GM23338 (cell line): ENCODE results near the gene C19orf25. TPM values are rescaled to one million over a fixed set of nuclear protein-coding genes. Genes with fewer than 3 reads are reported as not detected.
"Not testable (repeated sequence)": the region's sequence is repeated elsewhere in the genome, so short reads cannot be mapped to it uniquely, and the experiment has no call there.

ENCODE experiments used
- ATAC-seq: fragments of 200-7000 bp; cut with Tn5 transposase; 3 replicates; pipeline ENCODE4 v1.9.1; 2020
- DNase-seq: peaks from one replicate; pipeline ENCODE4 v3.0.0-alpha.2; 2015; ENCODE audit warnings: low spot score
- H2AFZ ChIP-seq: fragments of 200-600 bp; sonication (generic); 2 replicates; pipeline ENCODE4 v1.8.0; 2016; ENCODE audit warnings: antibody characterized with exemption, mild to moderate bottlenecking, moderate library complexity
- H3F3A ChIP-seq: fragments of 200-600 bp; sonication (generic); replicated peaks from 2 replicates; pipeline ENCODE4 v1.8.0; 2017; ENCODE audit warnings: antibody characterized with exemption, mixed run types, low read depth
- H3K27ac ChIP-seq: fragments of 200-600 bp; sonication (generic); 2 replicates; pipeline ENCODE4 v1.6.1; 2016; ENCODE audit warnings: low read depth
- H3K27me3 ChIP-seq: fragments of 200-600 bp; sonication (generic); 2 replicates; pipeline ENCODE4 v1.8.0; 2016; ENCODE audit warnings: mild to moderate bottlenecking, mixed run types, moderate library complexity; ENCODE audit not compliant: insufficient read depth
- H3K36me3 ChIP-seq: fragments of 200-600 bp; sonication (generic); 2 replicates; pipeline ENCODE4 v1.8.0; 2016; ENCODE audit warnings: mild to moderate bottlenecking; ENCODE audit not compliant: insufficient read depth
- H3K4me1 ChIP-seq: fragments of 200-600 bp; sonication (generic); 2 replicates; pipeline ENCODE4 v1.8.0; 2016; ENCODE audit warnings: mild to moderate bottlenecking, moderate library complexity; ENCODE audit not compliant: insufficient read depth
- H3K4me2 ChIP-seq: fragments of 200-600 bp; sonication (generic); 2 replicates; pipeline ENCODE4 v1.7.1; 2017; ENCODE audit warnings: mixed run types
- H3K4me3 ChIP-seq: fragments of 200-600 bp; sonication (generic); 2 replicates; pipeline ENCODE4 v1.6.1; 2016; ENCODE audit warnings: mixed run types
- H3K79me2 ChIP-seq: fragments of 200-600 bp; sonication (generic); replicated peaks from 2 replicates; pipeline ENCODE4 v1.8.0; 2017; ENCODE audit warnings: mild to moderate bottlenecking; ENCODE audit not compliant: insufficient read depth
- H3K9me2 ChIP-seq: fragments of 200-600 bp; sonication (generic); 2 replicates; pipeline ENCODE4 v1.8.0; 2017; ENCODE audit not compliant: insufficient read depth
- H4K20me1 ChIP-seq: fragments of 200-600 bp; sonication (generic); replicated peaks from 2 replicates; pipeline ENCODE4 v1.8.0; 2017; ENCODE audit warnings: mild to moderate bottlenecking; ENCODE audit not compliant: insufficient read depth
- H3K27ac Mint-ChIP-seq: 2 replicates; pipeline ENCODE4 v1.8.0; 2020; ENCODE audit warnings: inconsistent platforms, mild to moderate bottlenecking, moderate library complexity, mixed read lengths
- H3K27me3 Mint-ChIP-seq: 3 replicates; pipeline ENCODE4 v1.8.0; 2022; ENCODE audit warnings: low read depth, mild to moderate bottlenecking, moderate library complexity, mixed read lengths, inconsistent platforms; ENCODE audit not compliant: insufficient read depth, poor library complexity
- H3K36me3 Mint-ChIP-seq: 3 replicates; pipeline ENCODE4 v1.8.0; 2021; ENCODE audit warnings: low read depth, mild to moderate bottlenecking, inconsistent platforms, moderate library complexity, mixed read lengths
- H3K4me1 Mint-ChIP-seq: 3 replicates; pipeline ENCODE4 v1.8.0; 2020; ENCODE audit warnings: mild to moderate bottlenecking, inconsistent platforms, mixed read lengths
- H3K4me3 Mint-ChIP-seq: 3 replicates; pipeline ENCODE4 v1.8.0; 2021; ENCODE audit warnings: moderate library complexity, mild to moderate bottlenecking, inconsistent platforms, mixed read lengths
- H3K9me3 Mint-ChIP-seq: 3 replicates; pipeline ENCODE4 v1.8.0; 2020; ENCODE audit warnings: moderate library complexity, mild to moderate bottlenecking, inconsistent platforms, mixed read lengths
- CREB1 ChIP-seq: fragments of 250-450 bp; sonication (Bioruptor Pico); IDR thresholded peaks from 2 replicates; pipeline ENCODE4 v1.5.0; 2020; ENCODE audit warnings: low read depth, mild to moderate bottlenecking, moderate library complexity
- ETS1 ChIP-seq: IDR thresholded peaks from 2 replicates; pipeline ENCODE4 v1.6.1; 2016; ENCODE audit warnings: antibody characterized with exemption
- EZH2phosphoT487 ChIP-seq: fragments of 200-600 bp; sonication (generic); IDR thresholded peaks from one replicate; pipeline ENCODE4 v1.8.1; 2018; ENCODE audit warnings: antibody characterized with exemption; ENCODE audit not compliant: unreplicated experiment
- JUNB ChIP-seq: IDR thresholded peaks from one replicate; pipeline ENCODE4 v1.6.1; 2016; ENCODE audit warnings: antibody characterized with exemption; ENCODE audit not compliant: unreplicated experiment
- POLR2AphosphoS5 ChIP-seq: IDR thresholded peaks from 2 replicates; pipeline ENCODE4 v1.6.1; 2016; ENCODE audit warnings: antibody characterized with exemption, low read depth
- STAT1 ChIP-seq: IDR thresholded peaks from one replicate; pipeline ENCODE4 v1.6.1; 2016; ENCODE audit warnings: antibody characterized with exemption; ENCODE audit not compliant: unreplicated experiment
- ZNF114 ChIP-seq: fragments of 250-450 bp; sonication (Bioruptor Pico); IDR thresholded peaks from 2 replicates; pipeline ENCODE4 v1.5.0; 2020; ENCODE audit warnings: mild to moderate bottlenecking, moderate library complexity
- ZNF331 ChIP-seq: fragments of 250-450 bp; sonication (Bioruptor Pico); IDR thresholded peaks from 2 replicates; pipeline ENCODE4 v1.5.0; 2020; ENCODE audit warnings: low read depth, mild to moderate bottlenecking, moderate library complexity
- polyA plus RNA-seq: library from polyadenylated mRNA; unstranded; fragments of >200 nt; fragmentation: Nextera tagmentation; extraction: Ambion mirVana; gene quantifications from 2 replicates; pipeline ENCODE4 v1.2.1, GENCODE V29; 2016
- total RNA-seq: library from RNA; depleted of rRNA; stranded (reverse); fragments of >200 nt; shearing (Covaris generic); gene quantifications from 2 replicates; pipeline ENCODE4 v1.2.3, GENCODE V29; 2014

Gene C19orf25
- total and polyA plus RNA-seq, 2 experiments from 2014 or later = 43.5 to 61.1 TPM

- TF ChIP-seq EZH2phosphoT487 (no peak), ETS1 (no peak), POLR2AphosphoS5 (no peak), STAT1 (no peak), JUNB (no peak), CREB1 (no peak)
Measured at GRCh38 chr19:1441022-1441426, 38.0 kb downstream of the C19orf25 start (continued).

GRCh38 chr19:1440418-1440801, 38.6 kb downstream of the C19orf25 start:
- no peaks in the 10 kb centered on the region; the same call in 2 of the 3 replicates for H3K9me3 Mint-ChIP-seq
- H3K36me3 ChIP-seq = peaks cover 24% of the 10 kb centered on the region
- H3K4me2 ChIP-seq = no peak overlapping the region
- TF ChIP-seq POLR2AphosphoS5 (no peak), ZNF331 (no peak), ZNF114 (CRISPR knock-in tag) (no peak), ETS1 (no peak)
- H3K9me2 ChIP-seq = no peaks in the 10 kb centered on the region
- peaks cover 16% of the 10 kb centered on the region; the same call in 1 of the 2 replicates for H3K4me1 ChIP-seq
- no peak overlapping the region for H2AFZ ChIP-seq
- DNase-seq (no peak), ATAC-seq (no peak)
- H3K27me3 Mint-ChIP-seq = peaks cover 44% of the 10 kb centered on the region
- H3K79me2 ChIP-seq = peaks cover 24% of the 10 kb centered on the region
- H3K4me3 ChIP-seq = 0 out of 2 replicates have a peak overlapping the region, but pooled peaks have one; percentile 97
- H4K20me1 ChIP-seq = peaks cover 33% of the 10 kb centered on the region
- H3K27me3 ChIP-seq = no peaks in the 10 kb centered on the region
- peak overlapping the region; percentile 59; the same call in 1 of the 2 replicates for H3K27ac Mint-ChIP-seq
- H3K27ac ChIP-seq = peak overlapping the region; percentile 72
- H3K4me3 Mint-ChIP-seq = peak overlapping the region; percentile 97
- peaks cover 50% of the 10 kb centered on the region for H3K36me3 Mint-ChIP-seq
- H3F3A ChIP-seq = peaks cover 77% of the 10 kb centered on the region
- H3K4me1 Mint-ChIP-seq = peaks cover 20% of the 10 kb centered on the region

GRCh38 chr19:1439525-1440417, 39.2 kb downstream of the C19orf25 start:
- peaks cover 55% of the 10 kb centered on the region for H3K36me3 Mint-ChIP-seq

More at GRCh38 chr19:1439525-1440417, 39.2 kb downstream of the C19orf25 start:
- H3K79me2 ChIP-seq = peaks cover 24% of the 10 kb centered on the region
- Mint-ChIP-seq H3K4me3 (peak overlapping the region; percentile 97), H3K27ac (peak overlapping the region; percentile 95), H3K4me1 (peaks cover 20% of the 10 kb centered on the region), H3K27me3 (peaks cover 44% of the 10 kb centered on the region)
- H3K4me2 ChIP-seq = peak overlapping the region; percentile 98
- H3K4me1 ChIP-seq = peaks cover 16% of the 10 kb centered on the region; the same call in 1 of the 2 replicates
- peaks cover 38% of the 10 kb centered on the region for H4K20me1 ChIP-seq
- H3K36me3 ChIP-seq = peaks cover 24% of the 10 kb centered on the region
- H3K9me2 ChIP-seq, ATAC-seq, H3K27me3 ChIP-seq, H3K9me3 Mint-ChIP-seq, DNase-seq, H2AFZ ChIP-seq: not testable (repeated sequence)
- H3F3A ChIP-seq = peaks cover 80% of the 10 kb centered on the region
- TF ChIP-seq POLR2AphosphoS5 = peak; percentile 15; the same call in 1 of the 2 replicates
- peak overlapping the region; percentile 80 for H3K27ac ChIP-seq
- peak overlapping the region; percentile 97 for H3K4me3 ChIP-seq
